Activated naive CD8-positive, alpha-beta T cell (primary cell): ENCODE data around the gene C14orf132.

ENCODE experiments used
- H3K27ac Mint-ChIP-seq: one replicate; pipeline ENCODE4 v1.8.0; 2021; ENCODE audit warnings: mixed read lengths
- H3K27me3 Mint-ChIP-seq: one replicate; pipeline ENCODE4 v1.8.0; 2021; ENCODE audit warnings: mixed read lengths
- H3K36me3 Mint-ChIP-seq: one replicate; pipeline ENCODE4 v1.8.0; 2021; ENCODE audit warnings: mixed read lengths
- H3K4me1 Mint-ChIP-seq: one replicate; pipeline ENCODE4 v1.8.0; 2021; ENCODE audit warnings: low read depth, mixed read lengths
- H3K4me3 Mint-ChIP-seq: one replicate; pipeline ENCODE4 v1.8.0; 2021; ENCODE audit warnings: mild to moderate bottlenecking, mixed read lengths
- H3K9me3 Mint-ChIP-seq: one replicate; pipeline ENCODE4 v1.8.0; 2021; ENCODE audit warnings: low read depth, mixed read lengths

The C14orf132 gene

DNA sequence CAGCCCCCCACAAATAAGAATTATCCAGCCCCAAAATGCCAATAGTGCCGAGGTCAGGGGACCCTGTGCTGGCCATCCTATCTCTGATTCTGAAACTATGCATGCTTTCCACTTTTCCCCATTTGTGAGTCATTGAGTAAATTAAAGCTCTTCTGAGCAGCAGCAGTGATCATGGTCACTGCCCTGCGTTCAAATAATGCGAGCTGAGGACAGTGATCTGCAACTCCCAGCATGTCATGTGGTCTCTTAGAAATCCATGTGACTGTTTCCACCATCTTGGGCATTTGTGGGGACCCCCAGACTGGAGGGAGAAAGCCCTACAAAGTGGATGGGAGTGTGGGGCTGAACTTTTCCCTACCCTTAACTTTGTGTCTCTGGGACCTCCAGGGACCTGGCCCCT, 53.8 kb downstream of the C14orf132 start:
- no peak overlapping the region for H3K4me3 Mint-ChIP-seq
- H3K27ac Mint-ChIP-seq, result no peak overlapping the region

DNA sequence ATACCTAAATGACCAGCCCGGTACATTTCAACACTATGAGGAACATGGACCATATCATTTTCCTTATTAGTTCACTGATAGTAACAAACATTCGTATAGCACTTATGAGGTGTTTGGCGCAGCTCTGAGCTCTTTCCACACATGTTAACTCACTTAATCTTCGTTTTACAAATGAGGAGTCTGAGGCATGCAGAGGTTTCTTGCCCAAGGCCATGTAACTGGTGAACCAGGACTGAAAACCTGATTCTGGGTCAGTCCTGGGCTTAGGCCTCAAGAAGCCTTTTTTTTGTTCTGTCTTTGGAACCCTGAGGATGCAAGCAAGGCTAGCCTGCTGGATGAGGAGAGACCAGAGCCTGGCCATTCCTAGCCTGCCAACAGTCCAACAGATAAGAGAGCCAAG, 55.0 kb downstream of the C14orf132 start:
- Mint-ChIP-seq H3K9me3 (no peaks in the 10 kb centered on the region), H3K4me3 (no peak overlapping the region), H3K36me3 (no peaks in the 10 kb centered on the region), H3K27ac (no peak overlapping the region), H3K4me1 (no peaks in the 10 kb centered on the region), H3K27me3 (no peaks in the 10 kb centered on the region)

More for the DNA sequence above, 53.8 kb downstream of the C14orf132 start:
- H3K27me3 Mint-ChIP-seq, result no peaks in the 10 kb centered on the region
- H3K36me3 Mint-ChIP-seq, result no peaks in the 10 kb centered on the region
- H3K9me3 Mint-ChIP-seq, result no peaks in the 10 kb centered on the region
- H3K4me1 Mint-ChIP-seq, result no peaks in the 10 kb centered on the region

DNA sequence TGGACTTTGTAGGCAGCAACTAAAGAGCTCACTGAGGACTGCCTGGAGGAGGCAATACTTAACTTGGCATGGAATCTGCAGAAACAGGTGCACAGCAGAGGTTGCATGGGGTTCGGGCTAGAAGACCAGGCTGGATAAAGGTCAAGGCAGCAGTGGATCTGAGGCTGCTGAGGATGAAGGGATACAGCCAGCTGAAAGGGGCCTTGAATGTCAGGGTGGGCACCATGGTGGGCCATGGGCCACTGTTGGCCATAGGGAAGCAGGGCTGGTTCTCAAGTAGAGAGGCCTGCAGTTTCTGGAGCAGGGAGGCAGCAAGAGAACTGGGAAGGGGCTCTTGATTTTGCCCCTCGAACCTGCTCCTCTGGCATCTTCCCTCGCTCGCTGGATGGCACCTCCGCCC, 55.5 kb downstream of the C14orf132 start:
- no peak overlapping the region for H3K27ac Mint-ChIP-seq
- no peaks in the 10 kb centered on the region for H3K9me3 Mint-ChIP-seq
- H3K36me3 Mint-ChIP-seq, result no peaks in the 10 kb centered on the region
- no peaks in the 10 kb centered on the region for H3K27me3 Mint-ChIP-seq
- H3K4me3 Mint-ChIP-seq, result no peak overlapping the region
- no peaks in the 10 kb centered on the region for H3K4me1 Mint-ChIP-seq

DNA sequence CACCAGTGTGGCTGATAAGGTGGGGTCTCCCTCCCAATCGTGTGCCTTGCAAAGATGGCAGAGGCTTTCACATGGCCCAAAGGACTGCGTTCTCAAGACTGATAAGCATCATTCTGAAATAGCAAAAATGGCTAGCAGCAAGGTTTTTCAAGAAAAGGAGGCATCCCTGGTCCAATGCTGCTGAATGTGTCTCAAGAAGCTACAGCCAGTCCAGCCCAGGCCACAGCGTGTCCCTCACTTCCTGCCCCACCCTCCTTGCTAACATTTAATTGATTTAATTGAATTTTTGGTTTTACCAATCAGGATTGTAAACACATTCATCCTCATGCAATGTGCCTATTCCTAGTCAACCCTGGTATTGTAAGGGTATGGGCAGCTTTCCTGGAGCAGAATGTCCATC, 55.9 kb downstream of the C14orf132 start:
- Mint-ChIP-seq H3K9me3 (no peaks in the 10 kb centered on the region), H3K36me3 (no peaks in the 10 kb centered on the region), H3K4me3 (no peak overlapping the region), H3K27ac (no peak overlapping the region), H3K27me3 (no peaks in the 10 kb centered on the region), H3K4me1 (no peaks in the 10 kb centered on the region)

DNA sequence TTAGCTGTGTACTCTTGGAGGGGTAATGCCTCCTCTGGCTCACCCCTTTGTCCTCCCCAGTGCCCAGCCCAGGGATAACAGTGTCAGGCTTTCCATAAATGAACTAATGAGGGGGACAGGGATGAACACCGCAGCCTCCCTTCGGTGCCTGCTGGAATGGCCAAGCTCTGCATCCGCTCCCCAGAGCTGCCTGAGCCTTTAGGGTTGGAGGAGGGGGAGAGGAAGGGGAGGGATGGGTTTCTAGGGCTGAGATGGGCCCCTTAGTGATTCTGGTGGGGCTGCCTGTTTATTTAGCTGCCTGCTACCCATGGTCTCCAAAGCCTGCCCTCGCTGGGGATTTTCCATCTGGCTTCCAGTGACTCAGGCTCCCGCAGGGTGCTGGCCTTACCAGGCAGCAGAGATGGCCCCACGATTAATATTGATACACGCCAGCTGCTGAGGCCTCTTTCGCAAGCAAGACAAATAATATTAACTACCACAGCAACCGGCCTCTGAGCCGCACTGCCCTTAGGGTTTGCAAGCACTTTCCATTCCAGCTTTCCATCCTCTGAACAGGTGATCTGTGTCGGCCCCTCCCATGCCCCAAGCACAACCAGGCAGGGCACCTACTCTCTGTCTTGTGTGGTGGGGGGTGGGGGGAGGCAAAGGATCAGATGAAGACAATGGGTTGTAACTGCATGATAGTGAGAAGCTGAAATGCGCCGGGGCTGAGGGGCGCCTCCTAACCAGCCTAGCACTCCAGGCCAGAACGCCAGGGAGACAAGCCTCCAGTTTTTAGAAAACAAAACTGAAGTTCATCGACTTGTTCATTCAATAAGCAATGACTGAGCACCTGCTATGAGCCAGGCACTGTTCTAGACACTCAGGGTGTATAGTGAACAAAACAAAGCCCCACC, 56.7 kb downstream of the C14orf132 start:
- Mint-ChIP-seq H3K4me3 (no peak overlapping the region), H3K27me3 (no peaks in the 10 kb centered on the region), H3K36me3 (no peaks in the 10 kb centered on the region), H3K27ac (no peak overlapping the region), H3K4me1 (no peaks in the 10 kb centered on the region), H3K9me3 (no peaks in the 10 kb centered on the region)

DNA sequence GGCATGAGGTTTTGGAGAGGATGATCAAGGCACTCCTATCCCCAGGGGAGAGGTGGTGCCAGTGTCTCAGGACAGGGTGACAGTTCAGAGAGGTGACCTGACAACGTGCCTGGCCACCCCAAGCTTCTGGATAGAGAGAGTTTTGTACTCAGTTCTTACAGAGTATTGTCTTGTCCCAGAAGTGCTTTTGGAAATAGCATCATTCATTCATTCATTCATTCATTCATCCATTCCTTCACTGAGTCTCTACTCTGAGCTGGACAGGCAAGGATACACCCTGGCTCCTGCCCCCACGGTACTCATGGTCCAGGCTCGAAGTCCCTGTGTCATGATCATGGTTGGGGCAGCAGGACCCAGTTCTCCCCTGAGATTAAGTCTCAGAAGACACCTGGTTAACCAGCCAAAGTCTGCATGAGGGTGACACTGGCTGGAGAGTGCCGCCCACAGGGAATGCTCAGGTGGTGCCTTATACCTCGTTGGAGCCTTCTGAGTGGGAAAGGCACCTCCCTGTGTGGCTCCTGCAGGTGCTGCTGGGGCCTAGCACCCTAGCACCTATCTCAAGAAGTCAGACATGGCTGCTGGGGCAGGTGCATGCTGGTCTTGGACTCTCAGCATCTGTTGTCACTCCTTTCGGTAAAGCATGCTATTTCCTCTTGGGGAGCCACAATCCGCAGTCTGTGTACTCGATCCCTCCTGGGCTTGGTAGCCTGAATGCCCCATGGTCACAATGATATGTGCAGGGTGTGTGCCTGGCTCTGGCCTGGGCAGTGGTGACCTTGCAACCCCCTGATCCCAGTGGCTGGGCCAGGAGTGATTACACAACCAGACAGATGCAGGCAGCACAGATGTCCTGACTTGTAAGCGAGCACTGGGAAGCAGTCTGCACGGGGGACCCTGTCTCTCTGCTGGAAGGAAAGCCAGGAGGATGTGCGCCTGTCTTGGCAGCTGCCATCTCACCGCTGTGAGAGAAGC, 57.8 kb downstream of the C14orf132 start:
- no peaks in the 10 kb centered on the region for H3K4me1 Mint-ChIP-seq
- H3K4me3 Mint-ChIP-seq, result no peak overlapping the region
- H3K9me3 Mint-ChIP-seq, result no peaks in the 10 kb centered on the region
- H3K36me3 Mint-ChIP-seq, result no peaks in the 10 kb centered on the region
- H3K27me3 Mint-ChIP-seq, result no peaks in the 10 kb centered on the region
- H3K27ac Mint-ChIP-seq, result no peak overlapping the region

DNA sequence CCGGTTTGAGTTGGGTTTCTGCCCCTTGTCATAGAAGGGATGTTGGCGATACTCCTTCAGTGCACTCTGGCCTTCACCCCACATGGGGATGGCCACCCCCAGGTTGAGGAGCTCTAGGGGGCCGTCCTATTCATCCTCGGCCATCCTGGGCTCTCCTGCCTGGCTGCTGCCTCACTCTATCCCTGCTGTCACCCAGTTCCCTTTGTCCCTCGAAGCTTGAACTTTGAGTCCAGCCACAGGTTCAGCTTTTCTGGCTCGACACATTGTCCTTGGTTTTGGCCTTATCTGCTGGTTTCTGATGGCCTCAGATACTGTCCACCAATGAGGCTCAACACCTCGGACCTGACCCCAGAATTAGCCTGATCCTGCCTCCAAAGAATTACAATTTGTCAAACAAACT, 58.6 kb downstream of the C14orf132 start:
- no peaks in the 10 kb centered on the region for H3K9me3 Mint-ChIP-seq
- no peaks in the 10 kb centered on the region for H3K4me1 Mint-ChIP-seq

DNA sequence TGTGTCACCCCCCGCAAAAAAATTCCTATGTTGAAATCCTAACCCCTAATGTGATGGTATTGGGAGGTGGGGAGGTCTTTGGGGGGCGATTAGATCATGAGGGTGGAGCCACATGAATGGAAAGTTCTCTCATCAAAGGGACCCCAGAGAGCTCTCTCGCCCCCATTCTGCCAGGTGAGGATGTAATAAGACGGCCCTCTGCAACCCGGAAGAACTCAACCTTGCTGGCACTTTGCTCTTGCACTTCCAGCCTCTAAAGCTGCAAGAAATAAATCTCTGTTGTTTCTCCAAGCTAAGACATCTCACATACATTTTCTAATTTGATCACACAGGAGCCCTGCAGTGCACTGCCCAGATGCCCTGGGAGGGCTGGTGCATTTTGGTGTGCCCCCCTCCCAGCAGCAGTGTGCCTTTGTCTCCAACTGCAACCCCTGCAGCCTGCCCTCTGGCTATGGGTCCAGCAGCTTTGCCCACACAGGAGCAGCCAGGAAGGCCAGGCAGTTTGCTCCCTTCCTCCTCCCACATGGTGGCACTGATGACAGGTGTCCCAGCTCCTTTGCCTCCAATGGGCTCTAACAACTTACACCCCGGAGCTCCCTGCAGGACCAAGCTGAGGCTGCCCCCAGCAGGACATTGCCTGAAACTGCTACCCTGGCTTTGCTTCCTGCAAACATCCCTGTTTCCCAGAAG, 59.3 kb downstream of the C14orf132 start:
- H3K36me3 Mint-ChIP-seq, result no peaks in the 10 kb centered on the region

More for the DNA sequence above, 58.6 kb downstream of the C14orf132 start:
- H3K4me3 Mint-ChIP-seq, result no peak overlapping the region
- no peak overlapping the region for H3K27ac Mint-ChIP-seq
- H3K27me3 Mint-ChIP-seq, result no peaks in the 10 kb centered on the region
- no peaks in the 10 kb centered on the region for H3K36me3 Mint-ChIP-seq

DNA sequence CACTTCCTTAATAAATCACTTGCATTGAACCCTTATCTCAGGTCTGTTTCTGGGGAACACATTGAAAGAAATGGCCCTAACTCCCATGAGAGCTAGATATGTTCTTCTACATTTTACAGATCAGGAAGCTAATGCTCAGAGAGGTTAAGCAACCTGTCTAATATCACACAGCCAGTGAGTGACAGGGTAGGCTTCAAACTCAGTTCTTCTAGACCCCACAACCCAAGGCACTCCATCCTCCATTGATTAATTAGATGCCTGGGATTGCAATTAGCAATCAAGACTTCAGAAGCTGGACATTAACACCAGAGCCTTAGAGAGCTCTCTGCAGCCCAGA, 59.8 kb downstream of the C14orf132 start:
- Mint-ChIP-seq H3K27me3 (no peaks in the 10 kb centered on the region), H3K9me3 (no peaks in the 10 kb centered on the region), H3K27ac (no peak overlapping the region), H3K4me1 (no peaks in the 10 kb centered on the region), H3K36me3 (no peaks in the 10 kb centered on the region), H3K4me3 (no peak overlapping the region)

More for the DNA sequence above, 59.3 kb downstream of the C14orf132 start:
- H3K4me3 Mint-ChIP-seq, result no peak overlapping the region
- no peaks in the 10 kb centered on the region for H3K27me3 Mint-ChIP-seq
- H3K9me3 Mint-ChIP-seq, result no peaks in the 10 kb centered on the region
- H3K4me1 Mint-ChIP-seq, result no peaks in the 10 kb centered on the region
- H3K27ac Mint-ChIP-seq, result no peak overlapping the region

DNA sequence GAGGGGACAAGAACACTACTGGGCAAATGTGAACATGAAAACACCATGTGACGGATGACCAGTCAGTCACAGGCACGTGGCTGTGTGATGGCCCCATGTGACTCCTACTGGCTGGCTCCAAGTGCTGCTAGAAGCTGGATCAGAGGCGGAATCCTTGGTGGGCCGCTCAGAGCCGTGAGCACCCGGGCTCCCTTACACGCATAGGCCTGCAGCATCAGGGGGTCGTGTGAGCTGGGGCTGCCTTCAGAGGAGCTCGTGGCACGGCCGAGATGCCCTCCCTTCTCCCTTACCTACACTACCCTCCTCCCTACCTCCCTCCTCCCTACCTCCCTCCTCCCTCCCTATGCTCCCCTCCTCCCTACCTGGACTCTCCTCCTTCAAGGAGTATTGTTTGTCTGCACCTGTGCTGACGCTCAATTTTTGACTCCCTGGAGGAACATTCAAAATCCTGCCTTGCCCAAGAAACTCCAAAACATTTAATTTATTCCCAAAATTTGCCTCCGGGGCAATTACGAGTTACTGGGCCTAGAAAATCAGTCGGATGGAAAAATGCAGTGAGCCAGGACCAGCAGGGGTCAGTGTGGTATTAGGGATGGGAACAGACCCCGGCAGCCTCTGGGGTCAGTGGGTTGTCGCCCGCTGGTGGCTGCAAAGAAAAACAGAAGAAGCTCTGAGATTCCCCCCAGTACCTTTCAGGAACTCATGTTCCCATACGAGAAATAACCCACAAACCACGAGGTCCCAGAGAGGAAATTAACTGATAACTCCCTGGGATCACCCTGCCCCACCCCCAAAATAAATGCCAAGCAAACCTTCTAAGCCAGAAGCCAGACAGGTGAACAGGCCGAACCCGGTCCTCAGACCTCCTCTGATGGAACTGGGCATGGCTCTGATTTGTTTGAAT, 61.3 kb downstream of the C14orf132 start:
- Mint-ChIP-seq H3K9me3 (no peaks in the 10 kb centered on the region), H3K27me3 (no peaks in the 10 kb centered on the region), H3K27ac (no peak overlapping the region), H3K36me3 (no peaks in the 10 kb centered on the region), H3K4me3 (no peak overlapping the region), H3K4me1 (no peaks in the 10 kb centered on the region)

DNA sequence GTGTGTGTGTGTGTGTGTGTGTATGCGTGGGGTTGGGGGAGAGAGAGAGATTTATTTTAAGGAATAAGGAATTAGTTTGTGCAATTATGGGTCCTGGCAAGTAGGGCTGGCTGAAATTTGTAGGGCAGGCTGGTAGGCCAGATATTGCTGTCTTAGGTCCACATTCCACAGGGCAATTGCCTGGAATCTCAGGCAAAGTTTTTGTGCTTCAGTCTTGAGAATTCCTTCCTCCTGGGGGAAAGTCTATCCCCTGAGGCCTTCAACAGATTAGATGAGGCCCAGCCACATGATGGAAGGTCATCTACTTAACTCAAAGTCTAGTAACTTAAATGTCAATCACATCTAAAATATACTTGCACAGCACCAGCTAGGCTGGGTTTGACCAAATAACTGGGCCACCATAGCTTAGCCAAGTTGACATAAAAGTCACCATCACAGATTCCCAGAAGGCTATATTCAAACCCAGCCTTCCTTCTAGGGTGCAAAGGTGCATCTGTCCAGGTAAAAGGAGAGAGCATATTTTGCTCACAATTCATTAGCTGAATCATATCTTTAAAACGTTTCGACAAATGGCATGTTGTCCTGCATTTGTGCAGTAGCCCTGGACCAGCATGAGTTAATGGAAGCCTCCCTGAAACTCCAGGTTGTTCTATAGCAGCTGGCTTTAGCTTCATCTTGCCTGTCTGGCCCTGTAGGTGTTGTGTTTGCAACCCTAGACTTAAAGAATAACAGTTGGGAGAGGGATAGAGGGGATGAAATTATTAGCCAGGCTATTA, 63.1 kb downstream of the C14orf132 start:
- Mint-ChIP-seq H3K27me3 (no peaks in the 10 kb centered on the region), H3K27ac (no peak overlapping the region), H3K9me3 (no peaks in the 10 kb centered on the region), H3K4me3 (no peak overlapping the region), H3K36me3 (no peaks in the 10 kb centered on the region), H3K4me1 (no peaks in the 10 kb centered on the region)

DNA sequence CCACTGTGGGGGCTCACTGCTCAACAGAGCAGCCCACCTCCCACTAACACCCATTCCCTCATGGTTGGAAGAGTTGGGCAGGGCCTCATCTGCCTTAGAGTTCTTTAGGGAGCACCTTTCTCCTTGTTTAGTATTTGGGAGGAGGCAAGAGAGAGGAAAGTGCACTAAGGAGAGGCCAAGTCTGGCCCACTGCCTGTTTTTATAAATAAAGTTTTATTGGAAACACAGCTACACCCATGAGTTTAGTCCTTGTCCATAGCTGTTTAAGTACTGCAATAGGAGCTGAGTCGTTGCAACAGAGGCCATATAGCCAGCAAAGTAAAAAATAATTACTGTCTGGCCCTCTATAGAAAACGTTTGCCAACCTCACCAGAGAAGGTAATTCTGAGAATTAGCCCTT, 63.9 kb downstream of the C14orf132 start:
- Mint-ChIP-seq H3K9me3 (no peaks in the 10 kb centered on the region), H3K27ac (no peak overlapping the region), H3K4me1 (no peaks in the 10 kb centered on the region), H3K4me3 (no peak overlapping the region), H3K27me3 (peaks cover 2% of the 10 kb centered on the region), H3K36me3 (no peaks in the 10 kb centered on the region)

DNA sequence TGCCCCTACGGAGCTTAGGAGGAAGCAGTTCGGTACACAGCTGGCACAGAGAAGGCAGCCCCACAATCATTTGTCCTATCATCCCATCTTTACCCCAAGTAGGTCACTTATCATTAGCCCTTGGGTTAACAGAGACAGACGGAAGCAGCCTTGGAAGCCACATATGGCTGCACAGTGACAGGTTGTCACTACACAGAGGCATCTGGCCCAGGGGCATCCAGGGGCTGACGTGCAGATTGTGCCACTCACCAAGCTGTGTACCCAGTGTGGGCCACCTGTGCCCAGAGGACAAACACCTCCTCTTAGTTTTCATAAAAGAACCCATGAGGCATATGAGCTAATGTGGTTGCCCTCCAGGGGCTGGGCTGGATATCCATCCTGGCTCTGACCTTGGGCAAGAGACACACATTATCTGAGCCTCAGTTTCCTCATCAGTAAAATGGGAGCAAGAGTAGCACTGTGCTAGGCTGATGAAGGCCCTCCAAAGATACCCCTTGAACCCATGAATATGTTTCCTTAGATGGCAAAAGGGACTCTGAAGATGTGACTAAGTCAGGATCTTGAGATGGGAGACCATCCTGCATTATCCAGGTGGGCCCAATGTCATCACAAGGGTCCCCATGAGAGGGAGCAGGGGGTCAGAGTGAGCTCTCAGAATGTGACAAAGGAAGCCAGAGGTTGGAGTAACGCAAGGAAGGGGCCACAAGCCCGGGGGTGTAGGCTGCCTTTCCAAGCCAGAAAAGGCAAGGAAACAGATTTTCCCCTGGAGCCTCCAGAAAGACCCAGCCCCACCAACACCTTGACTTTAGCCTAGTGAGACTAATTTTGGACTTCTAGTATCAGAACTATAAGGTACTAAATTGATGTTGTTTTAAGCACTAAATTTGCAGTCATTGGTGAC, 64.6 kb downstream of the C14orf132 start:
- no peaks in the 10 kb centered on the region for H3K4me1 Mint-ChIP-seq
- no peaks in the 10 kb centered on the region for H3K9me3 Mint-ChIP-seq
- no peak overlapping the region for H3K4me3 Mint-ChIP-seq
- no peak overlapping the region for H3K27ac Mint-ChIP-seq
- peaks cover 2% of the 10 kb centered on the region for H3K27me3 Mint-ChIP-seq
- H3K36me3 Mint-ChIP-seq, result no peaks in the 10 kb centered on the region
